Activated CD8-positive, alpha-beta T cell treated with anti-CD3 and anti-CD28 coated beads, Interleukin-2, amount 10 ng/mL, durations not matched to agents 7 days and 5 days (primary cell): ENCODE results near the gene COPA. TPM values are rescaled to one million over a fixed set of nuclear protein-coding genes. Genes with fewer than 3 reads are reported as not detected.
A peak's percentile ranks its signal among the peaks of the same experiment; 100 is the strongest.

Experiments
- ATAC-seq: fragments of 150-1000 bp; cut with Tn5 transposase; one replicate; pipeline ENCODE4 v1.10.0; 2021; ENCODE audit warnings: moderate library complexity
- CTCF ChIA-PET: fragments of 350-600 bp; sonication (Branson Sonifier 250); formaldehyde crosslinking; loops from one replicate; lab custom pipeline; 2021; ENCODE audit warnings: antibody characterized with exemption; lab: Charles Lee
- POLR2A ChIA-PET: fragments of 350-600 bp; sonication (Branson Sonifier 250); formaldehyde crosslinking; loops from one replicate; lab custom pipeline; 2021; ENCODE audit warnings: antibody characterized with exemption; lab: Charles Lee
- DNase-seq: peaks from one replicate; pipeline ENCODE4 v3.0.0-alpha.2; 2020
- H3K27ac Mint-ChIP-seq: one replicate; pipeline ENCODE4 v1.8.0; 2021; ENCODE audit warnings: mild to moderate bottlenecking, mixed read lengths
- H3K27me3 Mint-ChIP-seq: one replicate; pipeline ENCODE4 v1.8.0; 2021; ENCODE audit warnings: low read depth, mixed read lengths
- H3K36me3 Mint-ChIP-seq: one replicate; pipeline ENCODE4 v1.8.0; 2021; ENCODE audit warnings: low read depth, mixed read lengths
- H3K4me1 Mint-ChIP-seq: one replicate; pipeline ENCODE4 v1.8.0; 2021; ENCODE audit warnings: low read depth, mixed read lengths
- H3K4me3 Mint-ChIP-seq: one replicate; pipeline ENCODE4 v1.8.0; 2021; ENCODE audit warnings: mild to moderate bottlenecking, mixed read lengths
- H3K9me3 Mint-ChIP-seq: one replicate; pipeline ENCODE4 v1.8.0; 2022; ENCODE audit warnings: mixed read lengths; ENCODE audit not compliant: insufficient read depth
- total RNA-seq, 2 experiments: library from RNA; stranded (reverse); gene quantifications; one replicate each; pipeline ENCODE4 v1.2.3, GENCODE V29; 2021

COPA gene
- total RNA-seq, 2 experiments from 2014 or later: 121 to 128 TPM

DNA sequence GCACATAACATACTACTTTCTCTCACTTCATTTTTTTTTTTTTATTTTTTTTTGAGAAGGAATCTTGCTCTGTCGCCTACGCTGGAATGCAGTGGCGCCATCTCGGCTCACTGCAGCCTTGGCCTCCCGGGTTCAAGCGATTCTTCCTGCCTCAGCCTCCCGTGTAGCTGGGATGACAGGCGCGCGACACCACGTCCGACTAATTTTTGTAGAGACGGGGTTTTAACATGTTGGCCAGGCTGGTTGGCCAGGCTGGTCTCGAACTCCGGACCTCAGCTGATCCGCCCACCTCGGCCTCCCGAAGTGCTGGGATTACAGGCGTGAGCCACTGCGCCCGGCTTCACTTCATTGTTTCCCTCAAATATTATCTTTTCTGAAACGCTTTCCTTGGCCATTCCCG is 57.5 kb downstream of the COPA start:
- Mint-ChIP-seq H3K27me3 (no peaks in the 10 kb centered on the region), H3K9me3 (no peaks in the 10 kb centered on the region), H3K27ac (no peak overlapping the region), H3K4me1 (peaks cover 20% of the 10 kb centered on the region), H3K36me3 (peaks cover 33% of the 10 kb centered on the region), H3K4me3 (peak overlapping the region; percentile 96)
- ChIA-PET CTCF (interaction anchor here (0.7 to 2.3 kb wide), 6 partner anchors 9 to 333 kb away, joined by 3 to 15 read pairs (median 4); partner anchors contain the start of gene DCAF8), POLR2A (interaction anchor here (0.8 to 2.7 kb wide), 8 partner anchors 9 to 184 kb away, joined by 3 to 38 read pairs (median 4); partner anchors contain the start of gene DCAF8)
- DNase-seq: no peak
- no peak for ATAC-seq

- Mint-ChIP-seq H3K9me3 (no peaks in the 10 kb centered on the region), H3K4me1 (peaks cover 20% of the 10 kb centered on the region), H3K27ac (peak within 1 kb of the TSS; percentile 92), H3K36me3 (peaks cover 32% of the 10 kb centered on the region), H3K27me3 (no peaks in the 10 kb centered on the region), H3K4me3 (peak within 1 kb of the TSS; percentile 96)
- POLR2A ChIA-PET: interaction anchor here (0.8 to 2.7 kb wide), 11 partner anchors 9 to 184 kb away, joined by 3 to 38 read pairs (median 4); partner anchors contain the start of gene DCAF8
- ATAC-seq (peak; percentile 100), DNase-seq (peak; percentile 96)
- CTCF ChIA-PET: interaction anchor here (0.6 to 2.3 kb wide), 12 partner anchors 9 to 334 kb away, joined by 3 to 15 read pairs (median 3); partner anchors contain the start of gene DCAF8
Measured at GRCh38 chr1:160284782-160285344, 58.2 kb downstream of the COPA start, which contains the start of gene PEX19. Gene PEX19, minus strand, starts transcription at chr1:160285133. Its CDS starts 9 bp downstream, at chr1:160285124.

- ChIA-PET POLR2A (interaction anchor here (0.6 to 2.7 kb wide), 10 partner anchors 8 to 359 kb away, joined by 3 to 38 read pairs (median 4); partner anchors contain the start of gene DCAF8), CTCF (interaction anchor here (0.6 to 2.3 kb wide), 12 partner anchors 8 to 206 kb away, joined by 3 to 15 read pairs (median 4); partner anchors contain the start of gene DCAF8)
- no peak for DNase-seq
- Mint-ChIP-seq H3K27me3 (no peaks in the 10 kb centered on the region), H3K4me3 (peak overlapping the region; percentile 96), H3K9me3 (no peaks in the 10 kb centered on the region), H3K36me3 (peaks cover 33% of the 10 kb centered on the region), H3K27ac (peak overlapping the region; percentile 92), H3K4me1 (peaks cover 20% of the 10 kb centered on the region)
- ATAC-seq: peak; percentile 37
Measured at GRCh38 chr1:160284220-160284781, 58.7 kb downstream of the COPA start.

DNA sequence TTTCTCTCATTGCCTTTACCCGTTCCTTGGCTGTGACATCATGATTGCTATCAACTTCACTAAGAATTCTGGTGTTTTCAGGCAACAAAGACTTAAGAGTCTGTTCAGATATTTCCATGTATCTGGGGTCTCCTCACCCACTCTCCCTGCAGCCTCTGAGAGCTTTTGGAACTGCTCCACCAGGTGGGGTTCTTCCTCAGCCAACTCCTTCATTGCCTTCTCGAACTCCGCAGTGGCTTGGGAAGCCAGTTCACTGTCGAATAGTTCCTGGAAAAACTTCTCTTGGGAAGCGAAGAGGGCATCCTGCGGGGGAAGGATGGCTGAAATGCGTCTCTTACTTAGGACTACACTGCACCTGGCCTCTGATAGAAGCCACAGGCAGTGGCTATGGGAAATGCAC is 60.2 kb downstream of the COPA start:
- Mint-ChIP-seq H3K9me3 (no peaks in the 10 kb centered on the region), H3K4me1 (peaks cover 20% of the 10 kb centered on the region), H3K4me3 (no peak overlapping the region), H3K27me3 (no peaks in the 10 kb centered on the region), H3K27ac (no peak overlapping the region), H3K36me3 (peaks cover 40% of the 10 kb centered on the region)
- POLR2A ChIA-PET: no interaction called here
- ATAC-seq (no peak), DNase-seq (no peak)
- CTCF ChIA-PET: interaction anchor here (2.9 kb wide), 1 partner anchor 9 kb away, joined by 17 read pairs; no protein-coding TSS in a partner anchor

DNA sequence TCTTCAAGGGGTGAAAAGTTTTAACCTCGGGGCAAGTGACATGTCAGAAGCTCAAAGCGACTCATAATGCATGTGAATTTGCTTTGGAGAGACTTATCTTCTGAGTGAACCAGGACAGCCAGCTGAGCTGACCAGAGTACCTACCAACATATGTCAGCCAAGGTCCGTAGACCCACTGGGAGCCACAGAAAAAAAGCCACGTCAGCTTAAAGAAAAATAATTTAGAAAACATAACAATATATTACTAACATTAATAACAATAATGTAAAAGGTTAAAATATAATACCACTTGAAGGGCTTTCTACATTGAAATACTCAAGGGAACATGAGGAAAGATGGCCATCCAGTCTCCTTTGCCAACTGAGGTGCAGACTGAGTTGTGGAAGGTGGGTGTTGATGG is 65.1 kb downstream of the COPA start:
- no peaks in the 10 kb centered on the region for H3K9me3 Mint-ChIP-seq
- DNase-seq (no peak), ATAC-seq (no peak)
- peaks cover 44% of the 10 kb centered on the region for H3K36me3 Mint-ChIP-seq
- H3K27me3 Mint-ChIP-seq: no peaks in the 10 kb centered on the region
- H3K27ac Mint-ChIP-seq: no peak overlapping the region
- H3K4me3 Mint-ChIP-seq: no peak overlapping the region
- POLR2A ChIA-PET: no interaction called here
- CTCF ChIA-PET: interaction anchor here (0.7 to 2.3 kb wide), 2 partner anchors 13 to 26 kb away, joined by 3 to 18 read pairs; no protein-coding TSS in a partner anchor
- H3K4me1 Mint-ChIP-seq: no peaks in the 10 kb centered on the region

DNA sequence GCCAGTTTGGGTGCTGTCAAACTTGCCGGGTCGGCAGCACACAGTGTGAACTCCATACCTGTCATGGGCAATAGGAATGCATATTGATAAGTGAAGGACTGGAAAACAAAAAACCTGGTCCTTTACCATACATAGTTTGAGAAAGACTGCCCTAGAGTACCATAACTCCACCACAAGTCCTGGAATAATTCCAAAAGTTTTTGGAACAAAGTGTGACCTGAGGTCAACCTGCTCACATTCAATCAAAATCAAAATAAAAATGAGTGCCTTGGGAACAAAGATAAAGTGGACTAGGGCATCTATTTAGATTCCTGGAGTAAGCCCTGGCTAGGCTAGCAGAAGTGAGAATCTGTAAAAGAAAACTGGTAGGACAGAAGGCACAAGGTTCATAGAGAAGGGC is 65.7 kb downstream of the COPA start:
- DNase-seq (no peak), ATAC-seq (no peak)
- Mint-ChIP-seq H3K27me3 (no peaks in the 10 kb centered on the region), H3K4me3 (no peak overlapping the region), H3K9me3 (no peaks in the 10 kb centered on the region), H3K27ac (no peak overlapping the region), H3K4me1 (no peaks in the 10 kb centered on the region), H3K36me3 (peaks cover 38% of the 10 kb centered on the region)
- ChIA-PET CTCF (interaction anchor here (2.3 kb wide), 1 partner anchor 14 kb away, joined by 18 read pairs; no protein-coding TSS in a partner anchor), POLR2A (no interaction called here)

GRCh38 chr1:160271025-160271424 is 72.0 kb downstream of the COPA start:
- no peaks in the 10 kb centered on the region for H3K27me3 Mint-ChIP-seq
- DNase-seq (no peak), ATAC-seq (no peak)
- H3K27ac Mint-ChIP-seq: no peak overlapping the region
- no peaks in the 10 kb centered on the region for H3K9me3 Mint-ChIP-seq
- ChIA-PET POLR2A (interaction anchor here (1.0 kb wide), 1 partner anchor 9 kb away, joined by 6 read pairs; the partner anchor contains the start of gene DCAF8), CTCF (interaction anchor here (1.7 kb wide), 1 partner anchor 19 kb away, joined by 6 read pairs; no protein-coding TSS in a partner anchor)
- H3K36me3 Mint-ChIP-seq: no peaks in the 10 kb centered on the region
- H3K4me3 Mint-ChIP-seq: no peak overlapping the region
- H3K4me1 Mint-ChIP-seq: no peaks in the 10 kb centered on the region

DNA sequence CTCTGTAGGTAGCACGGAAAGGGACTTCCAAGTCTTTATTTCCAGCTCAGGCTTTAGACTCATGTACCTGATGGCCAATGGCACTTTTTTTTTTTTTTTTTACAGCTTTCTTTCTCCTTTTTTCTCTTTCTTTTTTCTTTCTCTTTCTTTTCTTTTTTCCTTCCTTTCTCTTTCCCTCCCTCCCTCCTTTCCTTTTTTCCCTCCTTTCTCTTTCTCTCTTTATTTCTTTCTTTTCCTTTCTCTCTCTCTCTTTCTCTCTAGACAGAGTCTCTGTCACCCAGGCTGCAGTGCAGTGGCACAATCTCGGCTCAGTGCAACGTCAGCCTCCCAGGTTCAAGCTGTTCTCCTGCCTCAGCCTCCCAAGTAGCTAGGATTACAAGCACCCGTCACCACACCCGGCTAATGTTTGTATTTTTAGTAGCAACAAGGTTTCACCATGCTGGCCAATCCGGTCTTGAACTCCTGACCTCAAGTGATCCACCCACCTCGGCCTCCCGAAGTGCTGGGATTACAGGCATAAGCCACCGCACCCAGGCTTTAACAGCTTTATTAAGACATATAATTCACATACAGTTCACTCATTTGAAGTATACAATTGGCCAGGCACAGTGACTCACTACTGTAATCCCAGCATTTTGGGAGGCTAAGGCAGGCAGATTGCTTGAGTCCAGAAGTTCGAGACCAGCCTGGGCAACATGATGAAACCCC is 75.6 kb downstream of the COPA start:
- peaks cover 9% of the 10 kb centered on the region for H3K4me1 Mint-ChIP-seq
- H3K27me3 Mint-ChIP-seq: no peaks in the 10 kb centered on the region
- DNase-seq (no peak), ATAC-seq (no peak)
- ChIA-PET CTCF (interaction anchor here (1.0 to 8.4 kb wide), 3 partner anchors 15 to 158 kb away, joined by 3 to 101 read pairs (median 7); no protein-coding TSS in a partner anchor), POLR2A (no interaction called here)
- H3K4me3 Mint-ChIP-seq: no peak overlapping the region
- H3K27ac Mint-ChIP-seq: no peak overlapping the region
- no peaks in the 10 kb centered on the region for H3K9me3 Mint-ChIP-seq
- H3K36me3 Mint-ChIP-seq: no peaks in the 10 kb centered on the region

DNA sequence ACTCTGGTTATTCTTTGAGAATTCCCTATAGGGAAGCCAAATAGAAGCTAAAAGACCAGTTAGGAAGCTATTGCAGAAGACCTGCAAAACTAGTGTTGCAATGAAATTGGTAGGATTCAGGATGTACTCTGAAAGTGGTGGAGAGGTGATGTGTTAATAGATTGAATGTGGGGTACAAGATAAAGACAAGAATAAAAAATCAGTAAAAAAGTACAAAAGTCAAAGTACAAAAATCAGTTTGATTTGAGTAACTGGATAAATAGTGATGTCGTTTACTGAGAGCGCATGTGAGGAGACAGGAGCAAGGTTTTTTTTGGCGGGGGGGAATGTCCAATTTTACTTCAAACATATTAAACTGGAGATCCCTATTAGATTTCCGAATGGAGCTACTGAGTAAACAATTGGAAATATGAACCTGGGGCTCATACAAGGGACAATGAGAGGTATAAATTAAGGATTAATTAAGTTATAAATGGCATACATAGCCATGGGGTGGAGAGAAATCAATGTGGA is 78.2 kb downstream of the COPA start:
- H3K36me3 Mint-ChIP-seq: peaks cover 4% of the 10 kb centered on the region
- H3K27me3 Mint-ChIP-seq: no peaks in the 10 kb centered on the region
- DNase-seq: no peak
- H3K4me3 Mint-ChIP-seq: no peak overlapping the region
- no peak for ATAC-seq
- H3K9me3 Mint-ChIP-seq: no peaks in the 10 kb centered on the region
- CTCF ChIA-PET: interaction anchor here (0.7 to 8.4 kb wide), 4 partner anchors 11 to 27 kb away, joined by 3 to 101 read pairs (median 6); no protein-coding TSS in a partner anchor
- H3K4me1 Mint-ChIP-seq: peaks cover 25% of the 10 kb centered on the region
- H3K27ac Mint-ChIP-seq: no peak overlapping the region
- POLR2A ChIA-PET: interaction anchor here (0.5 kb wide), 1 partner anchor 262 kb away, joined by 3 read pairs; no protein-coding TSS in a partner anchor

- DNase-seq (peak; percentile 99), ATAC-seq (peak; percentile 92)
- H3K27ac Mint-ChIP-seq: peak within 1 kb of the TSS; percentile 95
- H3K27me3 Mint-ChIP-seq: no peaks in the 10 kb centered on the region
- ChIA-PET CTCF (interaction anchor here (1.0 to 8.4 kb wide), 14 partner anchors 10 to 215 kb away, joined by 3 to 101 read pairs (median 4); partner anchors contain the start of gene PEX19), POLR2A (interaction anchor here (0.6 to 3.9 kb wide), 23 partner anchors 8 to 445 kb away, joined by 3 to 38 read pairs (median 3); partner anchors contain the start of gene PEX19)
- peak within 1 kb of the TSS; percentile 96 for H3K4me3 Mint-ChIP-seq
- H3K9me3 Mint-ChIP-seq: no peaks in the 10 kb centered on the region
- peaks cover 10% of the 10 kb centered on the region for H3K36me3 Mint-ChIP-seq
- H3K4me1 Mint-ChIP-seq: peaks cover 33% of the 10 kb centered on the region
Measured at GRCh38 chr1:160261893-160262794, 80.9 kb downstream of the COPA start, which contains the start of gene DCAF8. Gene DCAF8, minus strand, starts transcription at chr1:160262549. Its CDS starts 18,541 bp downstream, at chr1:160244008.
